Posterior vena cava (tissue), 2 donors: Measurements from ENCODE around the gene DNAI2. TPM values are rescaled to one million over a fixed set of nuclear protein-coding genes. Genes with fewer than 3 reads are reported as not detected.

Experiments
- DNase-seq: peaks from one replicate; pipeline ENCODE4 v3.0.0-alpha.2; 2020; ENCODE audit warnings: low spot score
- intact Hi-C, 2 donors: fragments of 100-400 bp; cut with DNase I; formaldehyde crosslinking; loops; one replicate each; pipeline versions ENCODE4 v1.14.1 to v1.14.2; 2022 to 2023
- total RNA-seq, 2 donors: library from RNA; stranded (reverse); fragmentation: NEBNext Ultra II Directional; extraction: Animal tissue kit (Norgen Biotek cat#: 25700); gene quantifications; one replicate each; pipeline ENCODE4 v1.2.1, GENCODE V29; 2021
- donor health status: DM: yes; HTN: yes; CAD: no.
- donor health status: DM: yes; HTN: yes; CAD: no.

The DNAI2 gene
- total RNA-seq, 2 donors from 2014 or later, result not detected

GRCh38 chr17:74297941-74298340 is 23.9 kb downstream of the DNAI2 start:
- no peak for DNase-seq
- intact Hi-C loops, result loop anchor here in 1 of 2 donors (5.0 kb wide), 1 partner anchor 786 kb away; no protein-coding TSS in a partner anchor

GRCh38 chr17:74298778-74299177 is 24.7 kb downstream of the DNAI2 start:
- intact Hi-C loops, result loop anchor here in 1 of 2 donors (5.0 kb wide), 1 partner anchor 786 kb away; no protein-coding TSS in a partner anchor
- no peak for DNase-seq

- intact Hi-C loops, result loop anchor here in 1 of 2 donors (5.0 kb wide), 1 partner anchor 787 kb away; no protein-coding TSS in a partner anchor
- no peak for DNase-seq
These were observed 25.4 kb downstream of the DNAI2 start for GRCh38 chr17:74299226-74300009.

GRCh38 chr17:74303305-74303704 is 29.3 kb downstream of the DNAI2 start:
- no peak for DNase-seq
- intact Hi-C loops, result no loop called here

GRCh38 chr17:74304184-74304583 is 30.1 kb downstream of the DNAI2 start:
- DNase-seq, result no peak
- intact Hi-C loops, result no loop called here

GRCh38 chr17:74305865-74306654 is 32.0 kb downstream of the DNAI2 start:
- no peak for DNase-seq
- intact Hi-C loops, result no loop called here

GRCh38 chr17:74307984-74308773 is 34.1 kb downstream of the DNAI2 start:
- no peak for DNase-seq
- intact Hi-C loops, result no loop called here

DNA sequence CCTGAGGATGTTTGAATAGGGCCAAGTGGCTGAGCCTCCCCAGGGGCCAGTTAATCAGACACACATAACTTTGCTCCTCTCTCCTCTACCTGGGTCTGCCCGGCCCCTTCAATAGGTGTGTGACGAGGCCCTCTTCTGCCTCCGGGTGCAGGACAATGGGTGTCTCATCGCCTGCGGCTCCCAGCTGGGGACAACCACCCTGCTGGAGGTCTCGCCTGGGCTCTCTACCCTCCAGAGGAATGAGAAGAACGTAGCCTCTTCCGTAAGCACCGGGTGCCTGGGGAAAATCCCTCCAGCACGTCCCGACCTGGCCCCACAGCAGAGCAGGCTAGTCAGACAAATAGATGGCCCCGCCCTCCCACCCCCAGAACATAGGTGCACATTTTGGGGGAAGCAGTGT is 35.9 kb downstream of the DNAI2 start:
- DNase-seq, result no peak

DNA sequence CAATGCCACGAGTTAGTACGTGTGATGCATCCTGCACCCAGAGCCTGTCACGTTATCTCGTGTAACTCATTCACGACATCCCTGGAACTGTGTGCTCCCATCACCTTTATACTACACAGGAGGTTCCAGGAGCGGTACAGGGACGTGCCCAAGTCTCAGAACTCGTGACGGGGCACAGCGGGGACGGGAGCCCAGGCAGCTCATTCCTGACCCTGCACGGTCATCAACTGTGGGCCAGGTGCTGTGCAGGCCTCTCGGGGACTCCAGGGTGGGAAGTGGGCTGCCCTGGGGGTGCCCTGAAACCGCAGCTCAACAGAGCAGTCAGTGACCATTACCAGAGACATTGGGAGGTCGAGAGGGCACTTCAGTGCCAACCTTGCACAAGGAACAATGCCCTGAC is 40.8 kb downstream of the DNAI2 start:
- intact Hi-C loops, result no loop called here
- DNase-seq, result no peak

More for the DNA sequence above, 35.9 kb downstream of the DNAI2 start:
- intact Hi-C loops, result no loop called here

- DNase-seq, result no peak
- intact Hi-C loops, result no loop called here
These were observed 42.2 kb downstream of the DNAI2 start for GRCh38 chr17:74316220-74316619.

DNA sequence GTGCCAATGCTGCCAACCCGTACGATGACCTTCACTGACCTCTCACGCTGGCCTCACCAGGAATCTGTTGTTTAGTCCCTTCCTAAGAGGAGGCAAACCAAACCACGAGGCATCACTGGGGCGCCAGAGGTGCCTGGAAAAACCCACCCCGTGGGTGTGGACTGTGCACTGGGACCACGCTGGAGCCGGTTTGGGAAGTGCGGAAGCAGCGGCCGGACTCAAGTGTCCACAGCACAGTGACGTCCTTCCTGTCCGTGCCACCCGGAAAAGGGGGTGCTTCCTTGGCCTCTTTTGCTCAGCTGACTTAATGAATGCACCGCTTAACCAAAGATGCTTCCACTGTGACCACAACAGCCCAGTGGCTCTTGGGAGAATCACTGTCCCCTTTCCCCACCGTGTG is 43.0 kb downstream of the DNAI2 start:
- DNase-seq, result no peak
- intact Hi-C loops, result no loop called here

GRCh38 chr17:74318391-74318790 is 44.4 kb downstream of the DNAI2 start:
- no peak for DNase-seq
- intact Hi-C loops, result no loop called here

- intact Hi-C loops, result no loop called here
- DNase-seq, result no peak
These were observed 50.5 kb downstream of the DNAI2 start for GRCh38 chr17:74324521-74324920.

GRCh38 chr17:74325376-74325742 is 51.3 kb downstream of the DNAI2 start:
- intact Hi-C loops, result no loop called here
- DNase-seq, result no peak

- intact Hi-C loops, result no loop called here
These were observed 51.8 kb downstream of the DNAI2 start, which contains the start of gene KIF19 for GRCh38 chr17:74325743-74326379. TSS of gene KIF19 (plus strand) at chr17:74326226. CDS start at chr17:74326350, 124 bp downstream.

DNA sequence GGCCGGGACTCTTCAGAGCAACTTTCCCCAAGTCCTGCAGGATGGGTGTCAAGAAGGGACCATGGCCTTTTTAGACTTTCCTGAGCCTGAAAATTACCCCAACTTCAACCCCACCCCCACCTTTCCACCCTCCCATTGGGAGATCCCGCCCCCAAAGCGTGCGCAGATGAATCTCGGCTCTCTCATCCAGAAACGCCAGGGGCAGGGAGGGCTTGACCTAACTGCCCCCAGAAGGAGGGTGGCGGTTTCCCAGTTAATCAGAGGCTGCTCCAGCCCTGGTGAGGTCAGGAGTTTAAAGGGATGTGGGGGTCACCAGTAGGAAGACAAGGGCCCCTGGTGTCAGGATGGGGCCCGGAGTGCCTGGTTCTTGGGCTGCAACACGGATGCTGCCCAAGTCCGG is 52.5 kb downstream of the DNAI2 start:
- intact Hi-C loops, result no loop called here
- DNase-seq, result no peak

More at GRCh38 chr17:74325743-74326379, 51.8 kb downstream of the DNAI2 start, which contains the start of gene KIF19:
- no peak for DNase-seq

DNA sequence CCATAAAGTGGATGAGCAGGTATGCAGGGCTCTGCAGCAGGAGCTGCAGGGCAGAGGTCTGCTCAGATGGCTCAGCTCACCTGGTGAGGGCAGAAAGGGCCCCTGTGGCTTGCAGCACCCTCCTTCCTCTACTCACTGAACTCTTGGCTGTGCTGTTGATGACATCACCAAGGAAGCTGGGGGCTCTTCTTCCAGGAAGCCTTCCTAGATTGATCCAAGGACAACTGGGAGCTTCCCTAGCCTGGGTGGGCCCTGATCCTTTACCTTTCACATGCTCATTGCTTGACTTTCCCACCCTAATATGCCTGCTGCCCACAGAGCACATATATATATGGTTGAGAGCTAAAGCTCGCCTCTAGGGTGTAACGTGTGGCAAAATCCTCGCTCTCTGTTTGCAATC is 54.5 kb downstream of the DNAI2 start:
- no peak for DNase-seq
- intact Hi-C loops, result no loop called here

DNA sequence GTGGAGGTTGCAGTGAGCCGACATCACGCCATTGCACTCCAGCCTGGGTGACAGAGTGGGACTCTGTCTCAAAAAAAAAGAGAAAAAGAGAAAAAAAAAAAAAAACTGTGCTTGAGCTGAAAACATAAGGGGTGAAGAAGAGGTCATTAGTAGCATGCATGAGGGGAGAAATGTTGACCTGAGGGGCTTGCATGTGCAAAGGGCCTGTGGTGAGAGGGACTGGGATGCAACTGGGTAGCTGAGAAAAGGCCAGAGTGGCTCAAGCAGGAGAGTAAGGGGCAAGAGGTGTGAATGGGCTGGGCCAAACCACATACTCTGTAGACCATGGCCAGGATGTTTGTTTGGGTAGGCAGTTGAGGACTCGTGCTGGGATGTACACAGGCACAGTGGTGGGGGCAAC is 55.3 kb downstream of the DNAI2 start:
- intact Hi-C loops, result no loop called here
- DNase-seq, result no peak

DNA sequence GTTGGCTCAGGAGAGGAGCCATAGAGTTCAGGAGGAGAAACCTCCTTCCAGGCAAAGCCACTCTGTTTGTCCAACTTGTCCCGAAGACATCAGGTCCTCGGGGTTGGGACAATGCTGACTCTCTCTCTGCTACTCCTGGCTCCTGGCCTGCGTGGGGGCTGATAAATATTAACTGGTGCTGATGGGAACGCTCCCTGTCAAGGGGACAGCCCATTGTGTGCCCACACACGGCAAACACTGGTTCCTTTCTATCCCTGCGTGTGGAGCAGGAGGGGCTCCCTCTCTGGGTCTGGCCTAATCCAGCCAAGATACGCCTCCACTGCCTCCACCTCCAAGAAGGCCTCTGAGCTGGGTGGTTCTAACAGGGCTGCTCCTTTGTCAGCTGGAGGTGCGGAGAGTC is 56.4 kb downstream of the DNAI2 start:
- intact Hi-C loops, result no loop called here
- no peak for DNase-seq
